ENCODE data around the gene RGS18. TPM values are rescaled to one million over a fixed set of nuclear protein-coding genes. Genes with fewer than 3 reads are reported as not detected.

The RGS18 gene
- total and polyA plus RNA-seq, 2 of the 4 experiments (the other 2 are of a cell fraction) = 0.09 to 0.18 TPM

DNA sequence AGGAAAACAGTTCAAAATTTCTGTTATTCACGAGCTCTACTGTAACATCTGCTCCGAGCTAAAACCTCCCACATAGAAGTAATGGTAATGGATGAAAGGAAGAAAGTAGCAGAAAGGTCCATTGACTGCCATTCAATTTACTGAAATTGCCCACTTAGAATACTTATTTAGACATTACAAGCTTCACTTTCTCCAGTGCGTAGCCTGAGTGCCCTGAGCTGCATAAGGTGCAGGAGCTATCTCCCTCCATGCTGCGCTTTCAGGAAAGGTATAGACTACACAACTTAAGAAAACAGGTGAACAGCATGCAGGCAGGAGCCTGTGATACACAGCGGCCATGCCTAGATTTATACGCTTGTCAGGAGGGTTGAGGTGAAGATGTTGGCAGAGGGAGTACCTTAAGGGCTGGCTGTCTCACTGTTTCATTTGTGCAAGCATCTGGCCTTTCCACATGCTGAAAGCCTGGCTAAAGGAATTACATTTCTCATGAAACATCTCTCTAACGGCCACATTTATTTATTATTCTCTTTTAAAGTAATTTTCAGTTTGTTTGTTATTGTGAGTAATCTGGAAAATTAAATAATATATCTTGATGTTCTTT lies 74.7 kb downstream of the RGS18 start:
- Histone ChIP-seq H3K4ac (ENCODE audit: low read depth, low read length) (peak overlapping the region; percentile 48), H3K56ac (ENCODE audit: extremely low read depth, insufficient read depth, low read length) (no peak overlapping the region), H3K36me3 (ENCODE audit: control insufficient read depth, insufficient read depth, low read length) (no peaks in the 10 kb centered on the region), H3K9me3 (ENCODE audit: control insufficient read depth, insufficient read depth, low read length) (no peaks in the 10 kb centered on the region), H3K18ac (ENCODE audit: low read depth, low read length) (peak overlapping the region; percentile 17; the same call in 1 of the 2 replicates), H3K14ac (replicated peaks; ENCODE audit: low read depth, low read length) (no peak overlapping the region), H2AFZ (replicated peaks; ENCODE audit: low read length, poor library complexity) (no peak overlapping the region), H3K79me1 (ENCODE audit: low read depth in 1 of 2, low read length in 2 of 2) (no peaks in the 10 kb centered on the region), H2AK5ac (ENCODE audit: low read depth, low read length) (no peak overlapping the region), H3K9me1 (ENCODE audit: insufficient read depth, low read length) (no peaks in the 10 kb centered on the region), H4K20me1 (ENCODE audit: insufficient read depth, low read length) (no peaks in the 10 kb centered on the region), H3K4me1 (ENCODE audit: control insufficient read depth, insufficient read depth, low read length) (peaks cover 2% of the 10 kb centered on the region; the same call in 1 of the 2 replicates), H2BK20ac (ENCODE audit: low read depth, low read length) (peak overlapping the region; percentile 26; the same call in 1 of the 2 replicates), H2BK120ac (ENCODE audit: low read depth, low read length) (peak overlapping the region; percentile 37; the same call in 1 of the 2 replicates), H3K4me2 (ENCODE audit: low read depth, low read length) (no peak overlapping the region), H4K91ac (ENCODE audit: insufficient read depth, low read depth, low read length) (peak overlapping the region; percentile 70), H2BK5ac (ENCODE audit: low read depth, low read length, poor library complexity, severe bottlenecking) (no peak overlapping the region), H3K27ac (ENCODE audit: insufficient read depth, low read length) (no peak overlapping the region), H3K4me3 (ENCODE audit: insufficient read depth, low read depth, low read length) (no peak overlapping the region), H3K23ac (ENCODE audit: low read depth, low read length) (no peak overlapping the region), H2BK15ac (ENCODE audit: low read depth, low read length) (peak overlapping the region; percentile 15; the same call in 1 of the 3 replicates), H4K8ac (ENCODE audit: low read depth in 2 of 2, low read length in 2 of 2) (no peak overlapping the region), H4K5ac (ENCODE audit: low read depth, low read length) (no peak overlapping the region), H3K27me3 (ENCODE audit: control insufficient read depth, insufficient read depth, low read length) (no peaks in the 10 kb centered on the region), H3K9ac (ENCODE audit: low read depth, low read length) (no peak overlapping the region), H2AK9ac (replicated peaks; ENCODE audit: low read depth, low read length, poor library complexity) (no peak overlapping the region)
- no TSS peak for BruUV-seq (replicated peaks)
- DNase-seq (no peak), ATAC-seq (ENCODE audit: low read depth) (peak; percentile 54; the same call in 1 of the 2 replicates)
- in situ Hi-C loops (cut with MboI; ENCODE audit: low sequenced_read_pairs) = no loop called here
- ChIA-PET POLR2A (ENCODE audit: unreplicated experiment) (no interaction called here), CTCF (no interaction called here)
- no CpG with 5 or more reads among the region's 7 CpGs for WGBS, 2 experiments (ENCODE audit: extremely low coverage in 2 of 2, insufficient read length in 1 of 2)
- intact Hi-C loops (cut with micrococcal nuclease) = no loop called here
- dilution Hi-C loops (cut with HindIII; ENCODE audit: low sequenced_read_pairs, unreplicated experiment) = no loop called here
- TF ChIP-seq RAD21 (IDR thresholded peaks at IDR 0.05; ENCODE audit: low read length) (no peak), CEBPB (IDR thresholded peaks at IDR 0.05; ENCODE audit: low read depth, low read length) (no peak), POLR2A (IDR thresholded peaks at IDR 0.05; ENCODE audit: low read depth, low read length) (no peak), MAZ (IDR thresholded peaks at IDR 0.05; ENCODE audit: borderline replicate concordance, low read depth, low read length) (no peak), ELK1 (IDR thresholded peaks at IDR 0.05; ENCODE audit: borderline replicate concordance, low read depth, low read length) (no peak)

All from IMR-90 (cell line).